ENCODE measurements around the gene IREB2. TPM values are rescaled to one million over a fixed set of nuclear protein-coding genes. Genes with fewer than 3 reads are reported as not detected.
"Not testable (repeated sequence)": the region's sequence is repeated elsewhere in the genome, so short reads cannot be mapped to it uniquely, and the experiment has no call there.

The IREB2 gene
- total RNA-seq, 2 experiments from 2014 or later, result 50.8 to 66.5 TPM

GRCh38 chr15:78502641-78503040 is 64.6 kb downstream of the IREB2 start:
- intact Hi-C loops (cut with DNase I, micrococcal nuclease), result loop anchor here in 1 of 2 experiments (10.0 kb wide), 1 partner anchor 198 kb away; no protein-coding TSS in a partner anchor
- CTCF ChIA-PET, result interaction anchor here (1.0 kb wide), 1 partner anchor 12 kb away, joined by 3 read pairs; no protein-coding TSS in a partner anchor
- no peak overlapping the region for H3K27ac Mint-ChIP-seq
- H3K27me3 Mint-ChIP-seq, result no peaks in the 10 kb centered on the region
- H3K9me3 Mint-ChIP-seq (ENCODE audit: low read depth), result peaks cover 6% of the 10 kb centered on the region
- ATAC-seq, result no peak
- POLR2A ChIA-PET, result no interaction called here
- H3K4me3 Mint-ChIP-seq, result no peak overlapping the region
- H3K4me1 Mint-ChIP-seq, result peaks cover 9% of the 10 kb centered on the region
- no peak for DNase-seq
- peaks cover 28% of the 10 kb centered on the region for H3K36me3 Mint-ChIP-seq (ENCODE audit: low read depth)

- POLR2A ChIA-PET, result no interaction called here
- DNase-seq (peak; percentile 87), ATAC-seq (peak; percentile 91)
- intact Hi-C loops (cut with DNase I, micrococcal nuclease), result loop anchor here (1.0 to 10.0 kb wide), 6 partner anchors 33 to 358 kb away; partner anchors contain the start of genes PSMA4 (in 2 of the 2), CHRNA5 (in 1 of the 2), IDH3A (in 1 of the 2) and IREB2 (in 1 of the 2)
- Mint-ChIP-seq H3K27me3 (no peaks in the 10 kb centered on the region), H3K9me3 (ENCODE audit: low read depth) (no peaks in the 10 kb centered on the region), H3K4me1 (peaks cover 22% of the 10 kb centered on the region), H3K27ac (peak within 1 kb of the TSS; percentile 58), H3K36me3 (ENCODE audit: low read depth) (peaks cover under 1% of the 10 kb centered on the region), H3K4me3 (peak within 1 kb of the TSS; percentile 77)
- CTCF ChIA-PET, result no interaction called here
Measured at GRCh38 chr15:78506971-78507830, 69.2 kb downstream of the IREB2 start, which contains the start of gene HYKK. HYKK (plus strand) TSS chr15:78507577; CDS start chr15:78513089, 5,512 bp downstream.

- Mint-ChIP-seq H3K9me3 (ENCODE audit: low read depth) (no peaks in the 10 kb centered on the region), H3K27ac (peak overlapping the region; percentile 58), H3K4me1 (peaks cover 22% of the 10 kb centered on the region), H3K4me3 (peak overlapping the region; percentile 77), H3K27me3 (no peaks in the 10 kb centered on the region), H3K36me3 (ENCODE audit: low read depth) (no peaks in the 10 kb centered on the region)
- POLR2A ChIA-PET, result no interaction called here
- ATAC-seq (peak; percentile 17), DNase-seq (no peak)
- intact Hi-C loops (cut with DNase I, micrococcal nuclease), result loop anchor here (1.0 to 10.0 kb wide), 6 partner anchors 33 to 358 kb away; partner anchors contain the start of genes PSMA4 (in 2 of the 2), CHRNA5 (in 1 of the 2), IDH3A (in 1 of the 2) and IREB2 (in 1 of the 2)
- CTCF ChIA-PET, result no interaction called here
Measured at GRCh38 chr15:78507831-78508160, 69.8 kb downstream of the IREB2 start.

GRCh38 chr15:78508272-78508671 is 70.3 kb downstream of the IREB2 start:
- DNase-seq, result no peak
- intact Hi-C loops (cut with DNase I, micrococcal nuclease), result loop anchor here in 1 of 2 experiments (10.0 kb wide), 1 partner anchor 203 kb away; no protein-coding TSS in a partner anchor
- CTCF ChIA-PET, result interaction anchor here (0.5 kb wide), 1 partner anchor 230 kb away, joined by 3 read pairs; no protein-coding TSS in a partner anchor
- no peaks in the 10 kb centered on the region for H3K36me3 Mint-ChIP-seq (ENCODE audit: low read depth)
- POLR2A ChIA-PET, result no interaction called here
- no peaks in the 10 kb centered on the region for H3K9me3 Mint-ChIP-seq (ENCODE audit: low read depth)
- peaks cover 22% of the 10 kb centered on the region for H3K4me1 Mint-ChIP-seq
- no peak overlapping the region for H3K27ac Mint-ChIP-seq
- peak overlapping the region; percentile 77 for H3K4me3 Mint-ChIP-seq
- ATAC-seq, result no peak
- no peaks in the 10 kb centered on the region for H3K27me3 Mint-ChIP-seq

- ATAC-seq, result no peak
- intact Hi-C loops (cut with DNase I, micrococcal nuclease), result loop anchor here in 1 of 2 experiments (10.0 kb wide), 1 partner anchor 205 kb away; no protein-coding TSS in a partner anchor
- Mint-ChIP-seq H3K4me1 (peaks cover 22% of the 10 kb centered on the region), H3K36me3 (ENCODE audit: low read depth) (no peaks in the 10 kb centered on the region), H3K27ac (no peak overlapping the region), H3K27me3 (no peaks in the 10 kb centered on the region), H3K4me3 (no peak overlapping the region), H3K9me3 (ENCODE audit: low read depth) (no peaks in the 10 kb centered on the region)
- CTCF ChIA-PET, result no interaction called here
- DNase-seq, result no peak
- POLR2A ChIA-PET, result interaction anchor here (0.6 kb wide), 1 partner anchor 72 kb away, joined by 3 read pairs; the partner anchor contains the start of gene IREB2
Measured at GRCh38 chr15:78509726-78510312, 71.8 kb downstream of the IREB2 start.

GRCh38 chr15:78520035-78520434 is 82.0 kb downstream of the IREB2 start:
- CTCF ChIA-PET; H3K27ac Mint-ChIP-seq; POLR2A ChIA-PET; H3K36me3 Mint-ChIP-seq (ENCODE audit: low read depth); H3K9me3 Mint-ChIP-seq (ENCODE audit: low read depth); ATAC-seq; H3K27me3 Mint-ChIP-seq; intact Hi-C loops (cut with DNase I, micrococcal nuclease); H3K4me3 Mint-ChIP-seq; H3K4me1 Mint-ChIP-seq; DNase-seq: not testable (repeated sequence)

- POLR2A ChIA-PET, result no interaction called here
- Mint-ChIP-seq H3K27ac (no peak overlapping the region), H3K27me3 (no peaks in the 10 kb centered on the region), H3K4me3 (no peak overlapping the region), H3K9me3 (ENCODE audit: low read depth) (no peaks in the 10 kb centered on the region), H3K36me3 (ENCODE audit: low read depth) (peaks cover 2% of the 10 kb centered on the region), H3K4me1 (no peaks in the 10 kb centered on the region)
- no peak for DNase-seq
- ATAC-seq, result no peak
- CTCF ChIA-PET, result no interaction called here
- intact Hi-C loops (cut with DNase I, micrococcal nuclease), result no loop called here
Measured at GRCh38 chr15:78524230-78524629, 86.2 kb downstream of the IREB2 start.

GRCh38 chr15:78527325-78527724 is 89.3 kb downstream of the IREB2 start:
- no peak overlapping the region for H3K27ac Mint-ChIP-seq
- POLR2A ChIA-PET, result no interaction called here
- intact Hi-C loops (cut with DNase I, micrococcal nuclease), result no loop called here

GRCh38 chr15:78533331-78533730 is 95.3 kb downstream of the IREB2 start:
- H3K27ac Mint-ChIP-seq, result no peak overlapping the region
- H3K9me3 Mint-ChIP-seq (ENCODE audit: low read depth), result no peaks in the 10 kb centered on the region
- no peaks in the 10 kb centered on the region for H3K27me3 Mint-ChIP-seq
- no peak for DNase-seq
- POLR2A ChIA-PET, result no interaction called here
- CTCF ChIA-PET, result interaction anchor here (1.1 kb wide), 1 partner anchor 11 kb away, joined by 3 read pairs; no protein-coding TSS in a partner anchor
- H3K36me3 Mint-ChIP-seq (ENCODE audit: low read depth), result no peaks in the 10 kb centered on the region
- H3K4me1 Mint-ChIP-seq, result no peaks in the 10 kb centered on the region
- ATAC-seq, result no peak
- no peak overlapping the region for H3K4me3 Mint-ChIP-seq
- intact Hi-C loops (cut with DNase I, micrococcal nuclease), result no loop called here

More at GRCh38 chr15:78527325-78527724, 89.3 kb downstream of the IREB2 start:
- Mint-ChIP-seq H3K4me3 (no peak overlapping the region), H3K9me3 (ENCODE audit: low read depth) (no peaks in the 10 kb centered on the region), H3K27me3 (no peaks in the 10 kb centered on the region), H3K36me3 (ENCODE audit: low read depth) (peaks cover 2% of the 10 kb centered on the region), H3K4me1 (no peaks in the 10 kb centered on the region)
- DNase-seq (no peak), ATAC-seq (no peak)
- CTCF ChIA-PET, result no interaction called here

- peaks cover 3% of the 10 kb centered on the region for H3K36me3 Mint-ChIP-seq (ENCODE audit: low read depth)
- intact Hi-C loops (cut with DNase I, micrococcal nuclease), result no loop called here
- H3K27me3 Mint-ChIP-seq, result no peaks in the 10 kb centered on the region
- ChIA-PET CTCF (no interaction called here), POLR2A (no interaction called here)
- no peak for ATAC-seq
- peak; percentile 9 for DNase-seq
- H3K27ac Mint-ChIP-seq, result no peak overlapping the region
- no peaks in the 10 kb centered on the region for H3K9me3 Mint-ChIP-seq (ENCODE audit: low read depth)
- H3K4me1 Mint-ChIP-seq, result peaks cover 8% of the 10 kb centered on the region
- no peak overlapping the region for H3K4me3 Mint-ChIP-seq
Measured at GRCh38 chr15:78536134-78536533, 98.1 kb downstream of the IREB2 start.

- ATAC-seq (no peak), DNase-seq (no peak)
- H3K27me3 Mint-ChIP-seq, result no peaks in the 10 kb centered on the region
- H3K4me1 Mint-ChIP-seq, result peaks cover 14% of the 10 kb centered on the region
- no peaks in the 10 kb centered on the region for H3K9me3 Mint-ChIP-seq (ENCODE audit: low read depth)
- ChIA-PET CTCF (no interaction called here), POLR2A (no interaction called here)
- peaks cover 13% of the 10 kb centered on the region for H3K36me3 Mint-ChIP-seq (ENCODE audit: low read depth)
- H3K27ac Mint-ChIP-seq, result peak overlapping the region; percentile 44
- H3K4me3 Mint-ChIP-seq, result no peak overlapping the region
- intact Hi-C loops (cut with DNase I, micrococcal nuclease), result no loop called here
Measured at GRCh38 chr15:78537266-78537905, 99.4 kb downstream of the IREB2 start.

All from activated CD4-positive, alpha-beta T cell treated with anti-CD3 and anti-CD28 coated beads for 36 hours (primary cell).